HepG2 (cell line): ENCODE measurements around the gene OLFM2. TPM values are rescaled to one million over a fixed set of nuclear protein-coding genes. Genes with fewer than 3 reads are reported as not detected.

Source experiments
- DNMT3B ChIP-seq: conservative IDR thresholded peaks from 2 replicates; pipeline ENCODE4 v1.6.1; 2016; ENCODE audit warnings: missing biosample characterization, control low read depth
- HOXD1 ChIP-seq: sonication (generic); formaldehyde crosslinking; IDR thresholded peaks from 2 replicates; pipeline ENCODE4 v1.5.0; 2020; ENCODE audit warnings: missing genetic modification reagents
- ISL2 ChIP-seq: sonication (generic); formaldehyde crosslinking; IDR thresholded peaks from 2 replicates; pipeline ENCODE4 v1.5.0; 2020; ENCODE audit warnings: missing genetic modification reagents
- MBNL3 ChIP-seq: fragments of 250-450 bp; sonication (Bioruptor Pico); conservative IDR thresholded peaks from 2 replicates; pipeline ENCODE4 v1.8.0; 2022; ENCODE audit warnings: mild to moderate bottlenecking, inconsistent platforms
- MIXL1 ChIP-seq: IDR thresholded peaks from 2 replicates; pipeline ENCODE4 v1.6.1; 2016
- NFE2L1 ChIP-seq: sonication (generic); formaldehyde crosslinking; IDR thresholded peaks from 2 replicates; pipeline ENCODE4 v1.4.0; 2020; ENCODE audit warnings: missing genetic modification reagents, mild to moderate bottlenecking, borderline replicate concordance
- NR1H2 ChIP-seq: sonication (generic); formaldehyde crosslinking; IDR thresholded peaks from 2 replicates; pipeline ENCODE4 v1.8.1; 2022; ENCODE audit warnings: low read depth, missing genetic modification reagents, borderline replicate concordance
- SP5 ChIP-seq: IDR thresholded peaks from 2 replicates; pipeline ENCODE4 v1.6.1; 2016; ENCODE audit warnings: low read depth, borderline replicate concordance
- THAP11 ChIP-seq: IDR thresholded peaks from 2 replicates; pipeline ENCODE4 v1.6.1; 2016; ENCODE audit warnings: missing biosample characterization, missing genetic modification reagents
- ZNF264 ChIP-seq: sonication (generic); formaldehyde crosslinking; IDR thresholded peaks from 2 replicates; pipeline ENCODE4 v1.4.0; 2020; ENCODE audit warnings: missing genetic modification reagents
- ZNF34 ChIP-seq: sonication (generic); formaldehyde crosslinking; IDR thresholded peaks from 2 replicates; pipeline ENCODE4 v1.4.0; 2020; ENCODE audit warnings: mild to moderate bottlenecking, missing genetic modification reagents, borderline replicate concordance
- ZNF431 ChIP-seq: sonication (generic); formaldehyde crosslinking; IDR thresholded peaks from 2 replicates; pipeline ENCODE4 v1.9.0; 2022; ENCODE audit warnings: missing genetic modification reagents, low read depth, mild to moderate bottlenecking, borderline replicate concordance
- ZNF468 ChIP-seq: sonication (generic); formaldehyde crosslinking; IDR thresholded peaks from 2 replicates; pipeline ENCODE4 v1.8.0; 2022; ENCODE audit warnings: mild to moderate bottlenecking, moderate library complexity, missing genetic modification reagents
- ZNF556 ChIP-seq: sonication (generic); formaldehyde crosslinking; IDR thresholded peaks from 2 replicates; pipeline ENCODE4 v1.4.0; 2020; ENCODE audit warnings: mild to moderate bottlenecking, missing genetic modification reagents, borderline replicate concordance
- ZNF768 ChIP-seq: sonication (generic); formaldehyde crosslinking; IDR thresholded peaks from 2 replicates; pipeline ENCODE4 v1.4.0; 2020; ENCODE audit warnings: missing genetic modification reagents
- ZNF788 ChIP-seq: sonication (generic); formaldehyde crosslinking; IDR thresholded peaks from 2 replicates; pipeline ENCODE4 v1.5.0; 2020; ENCODE audit warnings: mild to moderate bottlenecking, missing genetic modification reagents, borderline replicate concordance
- polyA plus RNA-seq, 8 experiments: library from polyadenylated mRNA; depleted of rRNA in 3 of 8; stranded (reverse) in 7 of 8; unstranded in 1 of 8; fragments of >200 nt; fragmentation: Illumina TruSeq in 4 of 8; extraction: Trizol in 4 of 8; gene quantifications; 2 replicates each; pipeline versions ENCODE4 v1.2.1 to v1.2.3, GENCODE V29; 2011 to 2016; ENCODE audit warnings: low read depth in 4 of 8, missing spikeins in 1 of 8, mixed read lengths in 1 of 8; ENCODE audit not compliant: insufficient read depth in 1 of 8
- total RNA-seq, 5 experiments: library from RNA; depleted of rRNA; stranded (reverse); fragments of >200 nt; fragmentation: Illumina TruSeq; extraction: Trizol; gene quantifications; 2 replicates each; pipeline ENCODE4 v1.2.3, GENCODE V29; 2016; ENCODE audit warnings: low read depth in 1 of 5
- TF ChIP-seq, protein P1 (sequence below): sonication (generic); formaldehyde crosslinking; IDR thresholded peaks from 2 replicates; pipeline ENCODE4 v1.5.0; 2020; ENCODE audit warnings: mild to moderate bottlenecking, missing genetic modification reagents
- TF ChIP-seq, protein P2 (sequence below): sonication (generic); formaldehyde crosslinking; conservative IDR thresholded peaks from 2 replicates; pipeline ENCODE4 v1.8.0; 2022; ENCODE audit warnings: low read depth, missing genetic modification reagents
- TF ChIP-seq, protein P3 (sequence below): sonication (generic); formaldehyde crosslinking; IDR thresholded peaks from 2 replicates; pipeline ENCODE4 v1.4.0; 2020; ENCODE audit warnings: missing genetic modification reagents, borderline replicate concordance
- TF ChIP-seq, protein P4 (sequence below): sonication (generic); formaldehyde crosslinking; IDR thresholded peaks from 2 replicates; pipeline ENCODE4 v1.4.0; 2020; ENCODE audit warnings: missing genetic modification reagents, borderline replicate concordance
- TF ChIP-seq, protein P5 (sequence below): sonication (generic); formaldehyde crosslinking; IDR thresholded peaks from 2 replicates; pipeline ENCODE4 v1.5.0; 2020; ENCODE audit warnings: missing genetic modification reagents, mild to moderate bottlenecking, borderline replicate concordance

The OLFM2 gene
- total and polyA plus RNA-seq, 2 of the 13 experiments (the other 11 are each of a cell fraction or from before 2014, with no cell fraction given), result 0.20 to 0.51 TPM

DNA sequence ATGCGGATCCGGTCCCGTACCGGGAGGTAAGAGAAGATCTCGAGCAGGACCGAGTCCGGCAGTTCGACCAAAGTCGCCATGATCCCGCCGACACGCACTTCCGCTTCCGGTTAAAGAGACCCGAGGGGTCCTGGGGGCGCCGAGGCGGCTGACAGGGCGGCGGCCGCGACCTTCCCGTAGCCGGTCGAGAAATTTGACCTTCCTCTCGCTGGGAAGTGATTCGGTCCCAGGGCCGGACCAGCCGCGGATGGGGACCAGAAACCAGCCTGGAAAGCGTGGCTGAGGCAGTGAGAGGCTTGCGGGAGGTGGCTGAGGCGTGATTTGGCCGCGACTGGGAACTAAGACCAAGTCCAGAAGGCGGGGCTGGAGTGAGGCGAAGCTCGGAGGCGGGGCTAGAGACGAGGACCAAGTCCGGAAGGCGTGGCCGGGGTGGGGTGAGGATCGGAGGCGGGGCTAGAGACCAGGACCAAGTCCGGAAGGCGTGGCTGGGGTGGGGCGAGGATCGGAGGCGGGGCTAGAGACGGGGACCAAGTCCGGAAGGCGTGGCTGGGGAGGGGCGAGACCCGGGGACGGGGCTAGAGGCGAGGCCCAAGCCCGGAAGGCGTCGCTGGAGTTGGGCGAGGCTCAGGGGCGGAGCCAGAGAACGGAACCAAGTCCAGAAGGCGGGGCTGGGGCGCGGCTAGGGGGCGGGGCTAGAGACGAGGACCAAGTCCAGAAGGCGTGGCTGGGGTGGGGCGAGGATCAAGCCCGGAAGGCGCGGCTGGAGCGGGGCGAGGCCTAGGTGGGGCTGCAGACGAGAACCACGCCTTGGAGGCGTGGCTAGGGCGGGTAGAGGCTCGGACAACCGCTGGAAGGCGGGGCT is 117.3 kb downstream of the OLFM2 start, which contains the start of gene FBXL12 (continued):
- TF ChIP-seq, protein P1, sequence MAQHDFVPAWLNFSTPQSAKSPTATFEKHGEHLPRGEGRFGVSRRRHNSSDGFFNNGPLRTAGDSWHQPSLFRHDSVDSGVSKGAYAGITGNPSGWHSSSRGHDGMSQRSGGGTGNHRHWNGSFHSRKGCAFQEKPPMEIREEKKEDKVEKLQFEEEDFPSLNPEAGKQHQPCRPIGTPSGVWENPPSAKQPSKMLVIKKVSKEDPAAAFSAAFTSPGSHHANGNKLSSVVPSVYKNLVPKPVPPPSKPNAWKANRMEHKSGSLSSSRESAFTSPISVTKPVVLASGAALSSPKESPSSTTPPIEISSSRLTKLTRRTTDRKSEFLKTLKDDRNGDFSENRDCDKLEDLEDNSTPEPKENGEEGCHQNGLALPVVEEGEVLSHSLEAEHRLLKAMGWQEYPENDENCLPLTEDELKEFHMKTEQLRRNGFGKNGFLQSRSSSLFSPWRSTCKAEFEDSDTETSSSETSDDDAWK (CRISPR knock-in tag), result no peak
- TF ChIP-seq ZNF431 (CRISPR knock-in tag), result no peak; the same call in 1 of the 2 replicates
- TF ChIP-seq NFE2L1, result no peak
- TF ChIP-seq DNMT3B (CRISPR knock-in tag), result no peak
- TF ChIP-seq NR1H2 (CRISPR knock-in tag), result no peak
- TF ChIP-seq MIXL1 (CRISPR knock-in tag), result 0 out of 2 replicates have a peak, but pooled peaks have one; percentile 17
- TF ChIP-seq ZNF556 (CRISPR knock-in tag), result peak; percentile 83; the same call in 1 of the 2 replicates
- peak; percentile 11; the same call in 1 of the 2 replicates for TF ChIP-seq ISL2 (CRISPR knock-in tag)
- TF ChIP-seq ZNF768, result peak; percentile 32; the same call in 1 of the 2 replicates
- TF ChIP-seq, protein P2, sequence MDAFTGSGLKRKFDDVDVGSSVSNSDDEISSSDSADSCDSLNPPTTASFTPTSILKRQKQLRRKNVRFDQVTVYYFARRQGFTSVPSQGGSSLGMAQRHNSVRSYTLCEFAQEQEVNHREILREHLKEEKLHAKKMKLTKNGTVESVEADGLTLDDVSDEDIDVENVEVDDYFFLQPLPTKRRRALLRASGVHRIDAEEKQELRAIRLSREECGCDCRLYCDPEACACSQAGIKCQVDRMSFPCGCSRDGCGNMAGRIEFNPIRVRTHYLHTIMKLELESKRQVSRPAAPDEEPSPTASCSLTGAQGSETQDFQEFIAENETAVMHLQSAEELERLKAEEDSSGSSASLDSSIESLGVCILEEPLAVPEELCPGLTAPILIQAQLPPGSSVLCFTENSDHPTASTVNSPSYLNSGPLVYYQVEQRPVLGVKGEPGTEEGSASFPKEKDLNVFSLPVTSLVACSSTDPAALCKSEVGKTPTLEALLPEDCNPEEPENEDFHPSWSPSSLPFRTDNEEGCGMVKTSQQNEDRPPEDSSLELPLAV (CRISPR knock-in tag), result no peak
- TF ChIP-seq HOXD1 (CRISPR knock-in tag), result no peak
- peak; percentile 84 for TF ChIP-seq THAP11
- TF ChIP-seq ZNF468 (CRISPR knock-in tag), result no peak
- TF ChIP-seq ZNF788 (CRISPR knock-in tag), result peak; percentile 74; the same call in 1 of the 2 replicates
- TF ChIP-seq, protein P3, sequence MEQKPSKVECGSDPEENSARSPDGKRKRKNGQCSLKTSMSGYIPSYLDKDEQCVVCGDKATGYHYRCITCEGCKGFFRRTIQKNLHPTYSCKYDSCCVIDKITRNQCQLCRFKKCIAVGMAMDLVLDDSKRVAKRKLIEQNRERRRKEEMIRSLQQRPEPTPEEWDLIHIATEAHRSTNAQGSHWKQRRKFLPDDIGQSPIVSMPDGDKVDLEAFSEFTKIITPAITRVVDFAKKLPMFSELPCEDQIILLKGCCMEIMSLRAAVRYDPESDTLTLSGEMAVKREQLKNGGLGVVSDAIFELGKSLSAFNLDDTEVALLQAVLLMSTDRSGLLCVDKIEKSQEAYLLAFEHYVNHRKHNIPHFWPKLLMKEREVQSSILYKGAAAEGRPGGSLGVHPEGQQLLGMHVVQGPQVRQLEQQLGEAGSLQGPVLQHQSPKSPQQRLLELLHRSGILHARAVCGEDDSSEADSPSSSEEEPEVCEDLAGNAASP (CRISPR knock-in tag), result 0 out of 2 replicates have a peak, but pooled peaks have one; percentile 36
- TF ChIP-seq, protein P4, sequence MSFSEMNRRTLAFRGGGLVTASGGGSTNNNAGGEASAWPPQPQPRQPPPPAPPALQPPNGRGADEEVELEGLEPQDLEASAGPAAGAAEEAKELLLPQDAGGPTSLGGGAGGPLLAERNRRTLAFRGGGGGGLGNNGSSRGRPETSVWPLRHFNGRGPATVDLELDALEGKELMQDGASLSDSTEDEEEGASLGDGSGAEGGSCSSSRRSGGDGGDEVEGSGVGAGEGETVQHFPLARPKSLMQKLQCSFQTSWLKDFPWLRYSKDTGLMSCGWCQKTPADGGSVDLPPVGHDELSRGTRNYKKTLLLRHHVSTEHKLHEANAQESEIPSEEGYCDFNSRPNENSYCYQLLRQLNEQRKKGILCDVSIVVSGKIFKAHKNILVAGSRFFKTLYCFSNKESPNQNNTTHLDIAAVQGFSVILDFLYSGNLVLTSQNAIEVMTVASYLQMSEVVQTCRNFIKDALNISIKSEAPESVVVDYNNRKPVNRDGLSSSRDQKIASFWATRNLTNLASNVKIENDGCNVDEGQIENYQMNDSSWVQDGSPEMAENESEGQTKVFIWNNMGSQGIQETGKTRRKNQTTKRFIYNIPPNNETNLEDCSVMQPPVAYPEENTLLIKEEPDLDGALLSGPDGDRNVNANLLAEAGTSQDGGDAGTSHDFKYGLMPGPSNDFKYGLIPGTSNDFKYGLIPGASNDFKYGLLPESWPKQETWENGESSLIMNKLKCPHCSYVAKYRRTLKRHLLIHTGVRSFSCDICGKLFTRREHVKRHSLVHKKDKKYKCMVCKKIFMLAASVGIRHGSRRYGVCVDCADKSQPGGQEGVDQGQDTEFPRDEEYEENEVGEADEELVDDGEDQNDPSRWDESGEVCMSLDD, result 0 out of 2 replicates have a peak, but pooled peaks have one; percentile 5
- TF ChIP-seq MBNL3 (CRISPR knock-in tag), result no peak
- peak; percentile 72 for TF ChIP-seq SP5 (CRISPR knock-in tag)
- peak; percentile 25; the same call in 1 of the 2 replicates for TF ChIP-seq ZNF264
- TF ChIP-seq ZNF34 (CRISPR knock-in tag), result no peak
- TF ChIP-seq, protein P5, sequence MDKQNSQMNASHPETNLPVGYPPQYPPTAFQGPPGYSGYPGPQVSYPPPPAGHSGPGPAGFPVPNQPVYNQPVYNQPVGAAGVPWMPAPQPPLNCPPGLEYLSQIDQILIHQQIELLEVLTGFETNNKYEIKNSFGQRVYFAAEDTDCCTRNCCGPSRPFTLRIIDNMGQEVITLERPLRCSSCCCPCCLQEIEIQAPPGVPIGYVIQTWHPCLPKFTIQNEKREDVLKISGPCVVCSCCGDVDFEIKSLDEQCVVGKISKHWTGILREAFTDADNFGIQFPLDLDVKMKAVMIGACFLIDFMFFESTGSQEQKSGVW (CRISPR knock-in tag), result no peak
